Liver (tissue), 9 donors: ENCODE results near the gene GRAMD4. TPM values are rescaled to one million over a fixed set of nuclear protein-coding genes. Genes with fewer than 3 reads are reported as not detected.
A peak's percentile ranks its signal among the peaks of the same experiment; 100 is the strongest.

Experiments
- DNase-seq: peaks from one replicate; pipeline ENCODE4 v3.0.0-alpha.2; 2017; ENCODE audit warnings: low spot score
- H3K27ac ChIP-seq, 2 donors: one replicate each; pipeline ENCODE4 v1.7.0; 2013; ENCODE audit warnings: inconsistent platforms in 2 of 2, low read length in 2 of 2, control low read depth in 1 of 2, low read depth in 1 of 2, mild to moderate bottlenecking in 1 of 2
- H3K27me3 ChIP-seq, 4 donors: one replicate each; pipeline versions ENCODE4 v1.6.1 to v1.7.0; 2013; ENCODE audit warnings: low read length in 3 of 4, inconsistent platforms in 1 of 4, mild to moderate bottlenecking in 1 of 4, moderate library complexity in 1 of 4; ENCODE audit not compliant: control insufficient read depth in 4 of 4, insufficient read depth in 4 of 4
- H3K36me3 ChIP-seq, 4 donors: one replicate each; pipeline versions ENCODE4 v1.6.1 to v1.7.0; 2013; ENCODE audit warnings: low read length in 3 of 4, mild to moderate bottlenecking in 3 of 4, low read depth in 1 of 4, moderate library complexity in 1 of 4; ENCODE audit not compliant: control insufficient read depth in 4 of 4, insufficient read depth in 3 of 4
- H3K4me1 ChIP-seq, 4 donors: one replicate each; pipeline versions ENCODE4 v1.6.1 to v1.7.0; 2013; ENCODE audit warnings: low read length in 3 of 4, mild to moderate bottlenecking in 3 of 4, moderate library complexity in 1 of 4; ENCODE audit not compliant: control insufficient read depth in 4 of 4, insufficient read depth in 4 of 4
- H3K4me3 ChIP-seq, 3 donors: one replicate each; pipeline versions ENCODE4 v1.6.1 to v1.7.0; 2013; ENCODE audit warnings: low read length in 3 of 3, control low read depth in 1 of 3, low read depth in 1 of 3, mild to moderate bottlenecking in 1 of 3
- H3K9ac ChIP-seq, 2 donors: one replicate each; pipeline ENCODE4 v1.7.0; 2013; ENCODE audit warnings: low read length in 2 of 2, mild to moderate bottlenecking in 2 of 2, moderate library complexity in 2 of 2, control low read depth in 1 of 2, low read depth in 1 of 2
- H3K9me3 ChIP-seq, 4 donors: one replicate each; pipeline versions ENCODE4 v1.6.1 to v1.7.0; 2013; ENCODE audit warnings: low read length in 3 of 4; ENCODE audit not compliant: control insufficient read depth in 4 of 4
- CTCF ChIP-seq: fragments of 150-350 bp; IDR thresholded peaks from 2 replicates; pipeline ENCODE4 v1.5.1; 2017; ENCODE audit warnings: improper control_type of control experiment, low read depth, low read length; ENCODE audit not compliant: missing input control
- EGR1 ChIP-seq, 2 donors: IDR thresholded peaks; 2 replicates each; pipeline ENCODE4 v1.6.1; 2016 to 2018; ENCODE audit warnings: antibody characterized with exemption in 2 of 2, low read depth in 2 of 2
- FOXA1 ChIP-seq: IDR thresholded peaks from 2 replicates; pipeline ENCODE4 v1.6.1; 2016; ENCODE audit warnings: antibody characterized with exemption
- FOXA2 ChIP-seq: IDR thresholded peaks from 2 replicates; pipeline ENCODE4 v1.6.1; 2016; ENCODE audit warnings: antibody characterized with exemption
- GABPA ChIP-seq, 2 donors: IDR thresholded peaks in 1 of 2; conservative IDR thresholded peaks in 1 of 2; 2 replicates each; pipeline ENCODE4 v1.6.1; 2016; ENCODE audit warnings: antibody characterized with exemption in 2 of 2, mild to moderate bottlenecking in 1 of 2, moderate library complexity in 1 of 2
- HNF4G ChIP-seq: IDR thresholded peaks from 2 replicates; pipeline ENCODE4 v1.6.1; 2016; ENCODE audit warnings: antibody characterized with exemption
- JUND ChIP-seq, 2 donors: IDR thresholded peaks; 2 replicates each; pipeline ENCODE4 v1.6.1; 2016; ENCODE audit warnings: antibody characterized with exemption in 2 of 2
- MAX ChIP-seq: IDR thresholded peaks from 2 replicates; pipeline ENCODE4 v1.6.1; 2016; ENCODE audit warnings: antibody characterized with exemption
- NR2F2 ChIP-seq: IDR thresholded peaks from 2 replicates; pipeline ENCODE4 v1.6.1; 2016; ENCODE audit warnings: antibody characterized with exemption
- RAD21 ChIP-seq, 2 donors: IDR thresholded peaks; 2 replicates each; pipeline ENCODE4 v1.6.1; 2016; ENCODE audit warnings: antibody characterized with exemption in 2 of 2, mild to moderate bottlenecking in 2 of 2
- REST ChIP-seq: IDR thresholded peaks from 2 replicates; pipeline ENCODE4 v1.6.1; 2016; ENCODE audit warnings: antibody characterized with exemption, mild to moderate bottlenecking
- RXRA ChIP-seq, 2 donors: IDR thresholded peaks; 2 replicates each; pipeline ENCODE4 v1.6.1; 2017 to 2018; ENCODE audit warnings: antibody characterized with exemption in 2 of 2, mild to moderate bottlenecking in 1 of 2
- SP1 ChIP-seq: IDR thresholded peaks from 2 replicates; pipeline ENCODE4 v1.6.1; 2018; ENCODE audit warnings: antibody characterized with exemption, mild to moderate bottlenecking
- TAF1 ChIP-seq: conservative IDR thresholded peaks from 2 replicates; pipeline ENCODE4 v1.6.1; 2016; ENCODE audit warnings: antibody characterized with exemption, mild to moderate bottlenecking
- YY1 ChIP-seq: IDR thresholded peaks from 2 replicates; pipeline ENCODE4 v1.6.1; 2016; ENCODE audit warnings: antibody characterized with exemption, mild to moderate bottlenecking
- WGBS: extraction: QIAGEN DNeasy Blood & Tissue Kit; methylation state at CpG from one replicate; pipeline ENCODE4 v1.1.7; 2013; 5-methylcytosine and 5-hydroxymethylcytosine counted together
- polyA plus RNA-seq, 2 donors: library from polyadenylated mRNA; stranded (reverse) in 1 of 2; unstranded in 1 of 2; fragments of 200-250 nt in 1 of 2; fragments of >200 nt in 1 of 2; fragmentation: Nextera tagmentation in 1 of 2; extraction: Ambion mirVana in 1 of 2; gene quantifications; one replicate each; pipeline versions ENCODE4 v1.2.1 to v1.2.3, GENCODE V29; 2013 to 2015
- total RNA-seq, 2 donors: library from RNA; depleted of rRNA; stranded (reverse); fragments of >200 nt; gene quantifications; one replicate each; pipeline ENCODE4 v1.2.3, GENCODE V29; 2014
- TF ChIP-seq, protein P1 (sequence below): IDR thresholded peaks from 2 replicates; pipeline ENCODE4 v1.6.1; 2016; ENCODE audit warnings: antibody characterized with exemption
- TF ChIP-seq, protein P2 (sequence below): IDR thresholded peaks from 2 replicates; pipeline ENCODE4 v1.6.1; 2016; ENCODE audit warnings: antibody characterized with exemption
- donor health status: healthy.
- donor health status: healthy.
- donor health status: healthy.
- donor health status: healthy.
- donor health status: healthy.

GRAMD4 gene
- total and polyA plus RNA-seq, 4 donors, result 2.7 to 53.5 (median 21.6) TPM

- H3K9ac ChIP-seq, result no peak overlapping the region
- no peak for DNase-seq
- no peaks in the 10 kb centered on the region for H3K36me3 ChIP-seq
- H3K27ac ChIP-seq, result no peak overlapping the region
- H3K27me3 ChIP-seq, result no peaks in the 10 kb centered on the region
- 80% methylated on average over 31 of the region's 31 CpGs for WGBS
- no peak for TF ChIP-seq TAF1
- no peak for TF ChIP-seq GABPA (IDR thresholded peaks at IDR 0.05 in 1 of 2, conservative IDR thresholded peaks at IDR 0.05 in 1 of 2)
- TF ChIP-seq EGR1 (IDR thresholded peaks at IDR 0.05; ENCODE audit: low read depth in 2 of 2), result no peak
- TF ChIP-seq FOXA2, result no peak
- TF ChIP-seq, protein P1, sequence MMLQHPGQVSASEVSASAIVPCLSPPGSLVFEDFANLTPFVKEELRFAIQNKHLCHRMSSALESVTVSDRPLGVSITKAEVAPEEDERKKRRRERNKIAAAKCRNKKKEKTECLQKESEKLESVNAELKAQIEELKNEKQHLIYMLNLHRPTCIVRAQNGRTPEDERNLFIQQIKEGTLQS, result no peak
- no peak for TF ChIP-seq MAX
- no peak for TF ChIP-seq FOXA1
- no peak for TF ChIP-seq YY1
- no peak for TF ChIP-seq SP1
- no peak for TF ChIP-seq RXRA (IDR thresholded peaks at IDR 0.05)
- TF ChIP-seq HNF4G, result no peak
- TF ChIP-seq RAD21 (IDR thresholded peaks at IDR 0.05), result no peak
- no peak for TF ChIP-seq CTCF
- TF ChIP-seq NR2F2, result no peak
- no peak for TF ChIP-seq JUND (IDR thresholded peaks at IDR 0.05)
- no peak overlapping the region for H3K4me3 ChIP-seq
- peaks cover 5 to 15% (median 11%) of the 10 kb centered on the region in 4 donors for H3K4me1 ChIP-seq
- no peaks in the 10 kb centered on the region for H3K9me3 ChIP-seq
Measured at GRCh38 chr22:46614025-46614931, 5.9 kb upstream of the GRAMD4 start.

GRCh38 chr22:46617207-46617985, 2.8 kb upstream of the GRAMD4 start:
- H3K27me3 ChIP-seq, result no peaks in the 10 kb centered on the region
- H3K4me1 ChIP-seq, result peaks cover 5 to 15% (median 11%) of the 10 kb centered on the region in 4 donors
- peak overlapping the region in 1 of 2 donors; percentile 33 for H3K27ac ChIP-seq
- H3K4me3 ChIP-seq, result no peak overlapping the region
- H3K36me3 ChIP-seq, result no peaks in the 10 kb centered on the region
- WGBS, result 51% methylated on average over 18 of the region's 18 CpGs
- no peak overlapping the region for H3K9ac ChIP-seq
- no peak for DNase-seq
- no peaks in the 10 kb centered on the region for H3K9me3 ChIP-seq
- TF ChIP-seq RAD21 (IDR thresholded peaks at IDR 0.05) (no peak), HNF4G (no peak), SP1 (no peak), JUND (IDR thresholded peaks at IDR 0.05) (no peak), REST (no peak), RXRA (IDR thresholded peaks at IDR 0.05) (no peak), MAX (no peak), TAF1 (no peak), EGR1 (IDR thresholded peaks at IDR 0.05; ENCODE audit: low read depth in 2 of 2) (no peak), CTCF (no peak), GABPA (IDR thresholded peaks at IDR 0.05 in 1 of 2, conservative IDR thresholded peaks at IDR 0.05 in 1 of 2) (no peak), FOXA1 (no peak)
- TF ChIP-seq, protein P2, sequence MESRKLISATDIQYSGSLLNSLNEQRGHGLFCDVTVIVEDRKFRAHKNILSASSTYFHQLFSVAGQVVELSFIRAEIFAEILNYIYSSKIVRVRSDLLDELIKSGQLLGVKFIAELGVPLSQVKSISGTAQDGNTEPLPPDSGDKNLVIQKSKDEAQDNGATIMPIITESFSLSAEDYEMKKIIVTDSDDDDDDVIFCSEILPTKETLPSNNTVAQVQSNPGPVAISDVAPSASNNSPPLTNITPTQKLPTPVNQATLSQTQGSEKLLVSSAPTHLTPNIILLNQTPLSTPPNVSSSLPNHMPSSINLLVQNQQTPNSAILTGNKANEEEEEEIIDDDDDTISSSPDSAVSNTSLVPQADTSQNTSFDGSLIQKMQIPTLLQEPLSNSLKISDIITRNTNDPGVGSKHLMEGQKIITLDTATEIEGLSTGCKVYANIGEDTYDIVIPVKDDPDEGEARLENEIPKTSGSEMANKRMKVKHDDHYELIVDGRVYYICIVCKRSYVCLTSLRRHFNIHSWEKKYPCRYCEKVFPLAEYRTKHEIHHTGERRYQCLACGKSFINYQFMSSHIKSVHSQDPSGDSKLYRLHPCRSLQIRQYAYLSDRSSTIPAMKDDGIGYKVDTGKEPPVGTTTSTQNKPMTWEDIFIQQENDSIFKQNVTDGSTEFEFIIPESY, result no peak
- TF ChIP-seq, protein P1, result no peak
